GM21360 (cell line): ENCODE data around the gene KRAS.
A peak's percentile ranks its signal among the peaks of the same experiment; 100 is the strongest.

ENCODE experiments used
- ATAC-seq: cut with Tn5 transposase; IDR thresholded peaks from one replicate; pipeline ENCODE4 v1.9.1; 2021; ENCODE audit warnings: mild to moderate bottlenecking, moderate library complexity; ENCODE audit not compliant: unreplicated experiment

Gene KRAS

DNA sequence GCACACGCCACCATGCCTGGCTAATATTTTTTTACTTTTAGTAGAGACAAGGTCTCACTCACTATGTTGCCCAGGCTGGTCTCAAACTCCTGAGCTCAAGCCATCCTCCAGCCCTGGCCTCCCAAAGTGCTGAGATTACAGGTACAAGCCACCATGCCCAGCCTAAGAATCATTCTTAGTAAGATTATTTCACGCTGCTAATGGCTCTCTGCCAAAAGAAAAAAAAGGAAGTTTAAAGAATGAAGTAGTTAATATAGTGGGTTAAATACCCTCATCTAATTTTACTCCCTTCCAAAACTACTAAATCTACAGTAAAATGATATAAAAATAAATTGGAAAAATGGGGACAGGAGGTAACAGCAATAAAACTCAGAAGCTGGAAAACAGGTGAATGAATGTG lies 53.1 kb downstream of the KRAS start:
- ATAC-seq = no peak

DNA sequence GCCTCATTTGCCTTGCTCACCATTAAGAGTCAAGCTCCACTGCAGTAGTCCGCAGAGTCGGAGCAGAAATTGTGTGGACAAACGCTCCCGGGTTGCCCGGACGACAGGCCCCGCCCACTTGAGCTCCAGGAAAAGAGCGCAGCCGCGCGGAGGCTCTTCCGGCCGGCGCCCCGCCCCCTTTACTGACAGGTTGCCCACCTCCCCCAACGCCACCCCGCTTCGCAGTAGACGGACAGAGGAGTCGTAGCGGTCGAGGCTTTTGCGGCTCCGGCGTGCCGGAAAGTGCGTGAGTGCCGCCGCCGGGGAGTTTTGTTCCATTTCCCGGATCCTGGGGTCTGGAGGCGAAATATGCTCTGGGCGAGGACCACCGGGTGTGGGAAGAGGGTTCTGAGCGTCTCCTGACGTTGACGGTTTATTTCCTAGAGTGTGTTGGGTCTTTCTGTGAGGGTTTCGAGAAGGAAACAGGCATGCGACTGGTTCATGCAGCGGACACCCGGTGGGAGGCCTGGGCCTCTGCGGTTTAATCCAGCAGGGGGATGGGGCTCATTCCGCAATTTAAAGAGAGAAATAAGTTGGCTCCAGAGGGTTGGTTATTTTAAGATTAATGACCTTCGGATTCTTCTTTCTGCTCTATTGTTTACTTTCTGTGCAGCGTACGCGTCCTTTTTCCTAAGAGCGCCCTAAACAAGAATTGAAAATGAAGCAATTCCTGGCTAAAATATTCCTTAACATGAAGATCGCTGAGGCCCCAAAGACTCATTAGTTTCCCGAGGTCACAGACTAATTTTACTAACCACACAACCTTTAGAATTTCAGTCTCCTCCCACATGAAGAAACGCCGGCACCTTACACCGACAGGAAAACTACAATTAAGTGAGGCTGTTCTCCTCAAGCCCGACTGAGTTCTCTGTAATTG lies 55.4 kb downstream of the KRAS start, which contains the start of the genes DNAI7 and ETFRF1:
Gene DNAI7, minus strand, starts transcription at position 105 of the 916 bp plus-strand sequence. Its CDS starts 82 bp downstream, at position 23.
Gene ETFRF1, plus strand, starts transcription at position 182 of the 916 bp plus-strand sequence. CDS start 8,720 bp downstream, outside the sequence.
- ATAC-seq = peak; percentile 91

GRCh38 chr12:25194722-25195055 lies 56.0 kb downstream of the KRAS start:
- ATAC-seq = no peak

DNA sequence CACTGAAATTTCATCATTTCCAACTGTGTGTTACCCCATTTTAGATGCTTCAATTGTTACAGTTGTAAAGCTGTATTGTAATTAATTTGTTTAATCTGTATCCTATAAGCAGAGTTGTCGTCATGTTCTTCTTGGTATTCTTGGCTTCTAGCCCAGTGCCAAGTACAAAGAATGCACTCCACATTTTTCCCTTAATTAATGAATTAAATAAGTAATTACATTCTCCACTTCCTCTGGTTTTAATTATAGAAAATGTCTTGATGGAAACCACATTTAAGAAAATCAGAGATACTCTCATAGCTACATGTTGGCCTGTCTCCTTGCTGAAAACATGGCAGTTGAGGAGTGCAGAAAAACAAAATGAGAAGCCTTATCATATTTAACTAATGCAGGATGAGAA lies 56.5 kb downstream of the KRAS start:
- no peak for ATAC-seq

GRCh38 chr12:25190793-25191192 lies 59.9 kb downstream of the KRAS start:
- no peak for ATAC-seq

DNA sequence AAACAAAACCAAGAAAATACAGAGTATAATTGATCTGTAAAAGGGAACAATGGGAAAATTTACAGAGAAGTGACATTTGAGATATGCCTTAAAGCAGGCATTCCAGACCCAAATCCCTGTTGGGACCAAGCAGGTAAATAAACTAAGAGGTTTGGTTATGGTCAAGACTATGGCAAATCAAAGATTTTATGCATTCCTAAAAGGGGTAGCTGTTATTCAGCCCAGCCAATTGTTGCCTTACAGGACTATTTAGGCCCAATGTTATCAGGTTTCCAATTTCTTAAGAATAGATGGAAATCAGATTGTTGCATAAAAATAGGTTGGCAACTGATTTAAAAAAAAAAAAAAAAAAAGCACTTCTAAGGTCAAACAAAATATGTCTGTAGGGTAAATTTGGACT lies 61.1 kb downstream of the KRAS start:
- no peak for ATAC-seq

GRCh38 chr12:25187781-25188180 lies 62.9 kb downstream of the KRAS start:
- no peak for ATAC-seq

GRCh38 chr12:25186788-25187402 lies 63.8 kb downstream of the KRAS start:
- peak; percentile 75 for ATAC-seq

GRCh38 chr12:25186038-25186787 lies 64.5 kb downstream of the KRAS start:
- no peak for ATAC-seq

DNA sequence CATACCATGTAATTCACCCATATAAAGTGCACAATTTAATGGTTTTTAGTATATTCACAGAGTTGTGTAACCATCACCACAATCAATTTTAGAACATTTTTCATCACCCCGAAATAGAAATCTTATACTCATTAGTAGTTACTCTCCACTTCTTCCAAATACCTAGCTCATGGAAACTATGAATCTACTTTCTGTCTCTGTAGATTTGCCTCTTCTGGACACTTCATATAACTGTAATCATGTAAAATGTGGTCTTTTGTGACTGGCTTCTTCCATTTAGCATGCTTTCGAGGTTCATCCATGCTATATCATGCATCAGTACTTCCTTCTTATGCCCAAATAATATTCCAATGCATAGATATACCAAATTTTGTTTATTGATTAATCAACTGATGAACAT lies 66.6 kb downstream of the KRAS start:
- ATAC-seq = no peak

DNA sequence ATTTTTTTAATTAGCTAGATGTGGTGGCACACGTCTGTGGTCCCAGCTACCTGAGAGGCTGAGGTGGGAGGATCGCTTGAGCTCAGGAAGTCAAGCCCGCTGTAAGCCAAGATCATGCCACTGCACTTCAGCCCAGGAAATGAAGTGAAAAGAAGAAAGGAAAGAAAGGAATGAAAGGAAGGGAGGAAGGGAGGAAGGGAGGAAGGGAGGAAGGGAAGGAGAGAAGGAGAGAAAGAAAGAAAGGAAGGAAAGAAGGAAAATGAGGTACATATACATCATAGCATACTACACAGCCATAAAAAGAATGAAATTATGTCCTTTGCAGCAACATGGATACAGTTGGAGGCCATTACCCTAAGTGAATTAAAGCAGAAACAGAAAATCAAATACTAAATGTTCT lies 68.0 kb downstream of the KRAS start:
- no peak for ATAC-seq

- no peak for ATAC-seq
Measured at GRCh38 chr12:25162866-25163265, 87.9 kb downstream of the KRAS start.

GRCh38 chr12:25156061-25156460 lies 94.7 kb downstream of the KRAS start:
- ATAC-seq = no peak

DNA sequence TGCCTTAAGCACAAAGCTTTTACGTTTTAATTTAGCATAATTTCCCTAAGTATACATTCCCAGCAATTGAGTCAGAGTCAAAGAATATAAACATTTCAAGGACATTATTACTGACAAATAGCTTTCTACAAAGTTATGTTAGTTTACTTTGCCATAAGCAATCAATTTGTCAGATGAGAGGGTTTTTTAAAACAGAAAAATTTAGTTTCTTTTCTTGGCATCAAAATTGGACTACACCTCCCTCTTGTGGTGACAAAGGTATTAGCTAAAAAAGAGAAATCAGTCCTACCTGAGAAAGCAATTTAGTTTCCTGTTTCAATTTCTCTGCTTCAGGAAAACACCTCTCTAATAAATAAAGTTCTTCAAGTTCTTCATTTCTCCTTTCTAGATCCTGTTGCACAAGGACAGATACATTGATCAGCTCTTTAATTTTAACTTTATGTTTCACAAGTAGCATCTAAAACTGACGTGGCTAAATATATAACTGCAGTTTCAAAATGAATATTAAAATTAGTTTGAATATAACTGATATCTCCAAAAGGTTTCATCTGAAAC lies 95.6 kb downstream of the KRAS start:
- peak; percentile 51 for ATAC-seq
